Activated naive CD8-positive, alpha-beta T cell treated with anti-CD3 and anti-CD28 coated beads, Interleukin-2, amount 10 ng/mL, durations not matched to agents 7 days and 5 days (primary cell): Measurements from ENCODE around the gene SHISA4. TPM values are rescaled to one million over a fixed set of nuclear protein-coding genes. Genes with fewer than 3 reads are reported as not detected.
"Not testable (repeated sequence)": the region's sequence is repeated elsewhere in the genome, so short reads cannot be mapped to it uniquely, and the experiment has no call there.

Experiments used
- ATAC-seq: fragments of 150-1000 bp; cut with Tn5 transposase; one replicate; pipeline ENCODE4 v1.10.0; 2021; ENCODE audit warnings: low read depth, moderate library complexity
- POLR2A ChIA-PET: fragments of 350-600 bp; sonication (Branson Sonifier 250); formaldehyde crosslinking; loops from one replicate; lab custom pipeline; 2021; ENCODE audit warnings: antibody characterized with exemption; lab: Charles Lee
- DNase-seq: peaks from one replicate; pipeline ENCODE4 v3.0.0; 2021
- H3K27ac Mint-ChIP-seq: one replicate; pipeline ENCODE4 v1.8.0; 2022; ENCODE audit warnings: mild to moderate bottlenecking, mixed read lengths
- H3K27me3 Mint-ChIP-seq: one replicate; pipeline ENCODE4 v1.8.0; 2022; ENCODE audit warnings: mild to moderate bottlenecking, moderate library complexity, mixed read lengths
- H3K36me3 Mint-ChIP-seq: one replicate; pipeline ENCODE4 v1.8.0; 2021; ENCODE audit warnings: mild to moderate bottlenecking, mixed read lengths
- H3K4me1 Mint-ChIP-seq: one replicate; pipeline ENCODE4 v1.8.0; 2021; ENCODE audit warnings: mixed read lengths
- H3K4me3 Mint-ChIP-seq: one replicate; pipeline ENCODE4 v1.8.0; 2022; ENCODE audit warnings: mild to moderate bottlenecking, moderate library complexity, mixed read lengths
- H3K9me3 Mint-ChIP-seq: one replicate; pipeline ENCODE4 v1.8.0; 2021; ENCODE audit warnings: mixed read lengths
- total RNA-seq, 2 experiments: library from RNA; stranded (reverse); gene quantifications; one replicate each; pipeline ENCODE4 v1.2.3, GENCODE V29; 2021

The SHISA4 gene
- under 1 TPM in 1 of 2 experiments, not detected in 1; 0.23 TPM for total RNA-seq

- Mint-ChIP-seq H3K4me3 (peak within 1 kb of the TSS; percentile 41), H3K9me3 (no peaks in the 10 kb centered on the region), H3K36me3 (no peaks in the 10 kb centered on the region), H3K27ac (no peak within 1 kb of the TSS), H3K4me1 (peaks cover 2% of the 10 kb centered on the region), H3K27me3 (peaks cover 44% of the 10 kb centered on the region)
- POLR2A ChIA-PET: interaction anchor here (1.5 kb wide), 1 partner anchor 14 kb away, joined by 3 read pairs; no protein-coding TSS in a partner anchor
- peak; percentile 57 for DNase-seq
- peak; percentile 60 for ATAC-seq
Measured at GRCh38 chr1:201888282-201889089, at the start of gene SHISA4. SHISA4 (plus strand) TSS chr1:201888898; CDS start chr1:201888995, 97 bp downstream.

DNA sequence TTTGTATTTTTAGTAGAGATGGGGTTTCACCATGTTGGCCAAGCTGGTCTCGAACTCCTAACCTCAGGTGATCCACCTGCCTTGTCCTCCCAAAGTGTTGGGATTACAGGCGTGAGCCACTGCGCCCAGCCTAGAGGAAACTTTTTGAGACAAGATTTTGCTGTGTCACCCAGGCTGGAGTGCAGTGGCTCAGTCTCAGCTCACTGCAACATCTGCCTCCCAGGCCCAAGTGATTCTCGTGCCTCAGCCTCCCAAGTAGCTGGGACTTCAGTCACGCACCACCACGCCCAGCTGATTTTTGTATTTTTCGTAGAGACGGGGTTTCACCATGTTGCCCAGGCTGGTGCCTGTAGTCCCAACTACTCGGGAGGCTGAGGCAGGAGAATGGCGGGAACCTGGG, 49.6 kb upstream of the SHISA4 start:
- H3K27ac Mint-ChIP-seq, POLR2A ChIA-PET, H3K9me3 Mint-ChIP-seq, H3K27me3 Mint-ChIP-seq, ATAC-seq, DNase-seq, H3K4me1 Mint-ChIP-seq, H3K4me3 Mint-ChIP-seq: not testable (repeated sequence)
- H3K36me3 Mint-ChIP-seq: peaks cover 19% of the 10 kb centered on the region

GRCh38 chr1:201840055-201840454, 48.6 kb upstream of the SHISA4 start:
- POLR2A ChIA-PET: no interaction called here
- peaks cover 6% of the 10 kb centered on the region for H3K4me1 Mint-ChIP-seq
- H3K36me3 Mint-ChIP-seq: peaks cover 18% of the 10 kb centered on the region
- no peak for ATAC-seq
- no peaks in the 10 kb centered on the region for H3K9me3 Mint-ChIP-seq
- no peaks in the 10 kb centered on the region for H3K27me3 Mint-ChIP-seq
- no peak overlapping the region for H3K27ac Mint-ChIP-seq
- H3K4me3 Mint-ChIP-seq: no peak overlapping the region
- no peak for DNase-seq

DNA sequence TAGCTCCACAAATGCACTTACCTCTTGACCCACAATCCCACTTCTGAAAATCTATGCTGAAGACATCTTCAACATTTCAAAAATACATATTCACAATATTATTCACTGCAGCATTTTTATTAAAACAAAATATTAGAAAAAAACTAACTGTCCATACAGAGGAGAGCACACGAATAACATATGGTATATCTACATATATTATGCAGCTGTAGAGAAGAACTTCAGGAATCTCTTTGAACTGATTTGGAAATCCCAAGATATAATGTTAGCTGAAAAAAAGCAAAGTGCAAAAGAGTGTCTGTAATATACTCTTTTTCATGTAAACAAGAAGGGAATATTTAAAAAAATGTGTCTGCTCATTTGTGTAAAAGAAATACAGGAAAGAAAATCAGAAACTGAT, 48.2 kb upstream of the SHISA4 start:
- no peak for ATAC-seq
- DNase-seq: no peak
- H3K4me3 Mint-ChIP-seq: no peak overlapping the region
- H3K27me3 Mint-ChIP-seq: no peaks in the 10 kb centered on the region
- no peaks in the 10 kb centered on the region for H3K9me3 Mint-ChIP-seq
- H3K4me1 Mint-ChIP-seq: peaks cover 5% of the 10 kb centered on the region
- peaks cover 16% of the 10 kb centered on the region for H3K36me3 Mint-ChIP-seq
- H3K27ac Mint-ChIP-seq: no peak overlapping the region
- POLR2A ChIA-PET: no interaction called here

DNA sequence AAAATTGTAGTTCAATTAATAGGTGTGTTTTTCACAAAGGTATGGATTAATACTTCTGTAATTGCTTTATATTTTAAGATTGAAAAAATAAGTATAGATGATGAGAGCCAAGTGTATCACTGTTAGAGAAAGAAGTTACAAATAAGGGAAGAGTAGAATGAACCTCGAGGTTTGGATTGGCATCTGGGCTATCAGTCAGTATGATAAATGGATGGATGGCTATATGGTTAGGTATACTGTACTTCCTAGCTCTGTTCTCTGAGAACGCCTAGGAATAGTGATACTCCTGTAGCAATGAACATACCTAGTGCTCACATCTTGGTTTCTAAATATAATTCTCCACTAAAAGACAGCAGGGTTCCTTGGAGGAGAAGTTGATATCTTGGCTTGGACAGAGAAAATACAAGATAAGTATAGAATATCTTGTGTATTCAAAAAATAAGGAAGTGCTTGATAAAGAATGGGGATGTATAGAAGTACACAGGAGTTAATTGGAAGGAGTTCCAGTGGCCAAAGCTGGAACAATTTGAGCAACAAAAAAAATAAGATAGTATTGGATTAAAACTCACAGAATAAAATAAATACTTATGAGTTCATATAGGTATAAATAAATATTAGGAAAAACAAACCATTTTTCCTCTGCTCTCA, 47.3 kb upstream of the SHISA4 start:
- Mint-ChIP-seq H3K27ac (no peak overlapping the region), H3K4me3 (no peak overlapping the region), H3K36me3 (peaks cover 16% of the 10 kb centered on the region), H3K27me3 (no peaks in the 10 kb centered on the region), H3K9me3 (no peaks in the 10 kb centered on the region), H3K4me1 (peaks cover 7% of the 10 kb centered on the region)
- ATAC-seq (no peak), DNase-seq (no peak)
- POLR2A ChIA-PET: no interaction called here

GRCh38 chr1:201842472-201843027, 46.1 kb upstream of the SHISA4 start:
- POLR2A ChIA-PET: no interaction called here
- Mint-ChIP-seq H3K4me3 (no peak overlapping the region), H3K36me3 (peaks cover 15% of the 10 kb centered on the region), H3K9me3 (no peaks in the 10 kb centered on the region), H3K27ac (no peak overlapping the region), H3K4me1 (peaks cover 5% of the 10 kb centered on the region), H3K27me3 (no peaks in the 10 kb centered on the region)
- ATAC-seq (no peak), DNase-seq (no peak)

DNA sequence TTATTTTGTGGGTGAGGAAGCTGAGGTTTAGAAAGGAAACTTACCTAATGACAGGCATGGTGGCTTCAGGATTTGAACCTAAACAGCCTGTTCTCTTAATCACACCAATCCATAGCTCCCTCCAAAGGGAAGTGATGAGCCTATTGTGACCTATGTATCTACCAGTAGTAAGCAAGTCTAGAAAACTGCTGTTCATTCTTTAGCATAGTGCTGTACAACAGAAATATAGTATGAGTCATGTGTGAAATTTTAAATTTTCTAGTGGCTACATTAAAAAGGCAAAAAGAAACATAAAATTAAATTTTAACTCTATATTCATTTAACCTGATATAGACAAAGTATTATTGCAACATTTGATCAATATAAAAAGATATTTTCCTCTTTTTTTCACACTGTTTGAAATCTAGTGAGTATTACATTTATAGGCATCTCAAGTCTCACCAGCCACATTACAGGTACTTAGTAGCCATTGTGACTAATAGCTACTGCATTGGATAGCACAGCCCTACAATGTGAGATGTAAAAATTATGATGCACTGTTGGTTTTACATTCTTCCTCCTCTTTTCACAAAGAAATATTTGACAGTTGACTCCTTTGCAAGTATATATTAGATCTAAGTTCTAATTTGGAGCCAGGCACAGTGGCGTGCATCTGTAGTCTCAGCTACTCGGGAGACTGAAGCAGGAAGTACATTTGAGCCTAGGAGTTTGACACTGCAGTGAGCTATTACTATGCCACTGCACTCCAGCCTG, 43.2 kb upstream of the SHISA4 start:
- Mint-ChIP-seq H3K36me3 (peaks cover 11% of the 10 kb centered on the region), H3K27me3 (no peaks in the 10 kb centered on the region), H3K4me1 (peaks cover 5% of the 10 kb centered on the region), H3K27ac (no peak overlapping the region), H3K9me3 (no peaks in the 10 kb centered on the region), H3K4me3 (no peak overlapping the region)
- DNase-seq (no peak), ATAC-seq (no peak)
- POLR2A ChIA-PET: no interaction called here

DNA sequence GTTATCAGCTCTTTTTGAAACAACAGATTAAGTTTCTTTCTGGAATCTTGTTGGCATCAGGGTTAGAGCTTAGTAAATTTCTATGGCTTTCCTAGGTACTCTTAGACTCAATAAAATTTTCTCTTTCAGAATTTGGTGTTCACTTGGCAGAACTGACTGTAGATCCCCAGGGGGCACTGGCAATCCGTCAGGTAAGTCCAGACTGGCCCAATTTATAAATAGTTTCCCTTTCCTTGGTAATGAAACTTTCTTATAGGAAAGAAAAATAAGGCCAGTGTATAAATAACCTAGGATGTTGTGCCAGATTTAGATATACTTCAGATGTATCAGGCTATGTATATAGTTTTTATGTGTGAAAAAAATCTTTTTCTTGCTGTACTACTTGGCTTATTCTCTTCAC, 41.5 kb upstream of the SHISA4 start:
- no peak overlapping the region for H3K4me3 Mint-ChIP-seq
- H3K27ac Mint-ChIP-seq: no peak overlapping the region
- H3K36me3 Mint-ChIP-seq: peaks cover 16% of the 10 kb centered on the region
- DNase-seq: no peak
- peaks cover 5% of the 10 kb centered on the region for H3K4me1 Mint-ChIP-seq
- H3K9me3 Mint-ChIP-seq: no peaks in the 10 kb centered on the region
- no peak for ATAC-seq
- POLR2A ChIA-PET: no interaction called here
- no peaks in the 10 kb centered on the region for H3K27me3 Mint-ChIP-seq

DNA sequence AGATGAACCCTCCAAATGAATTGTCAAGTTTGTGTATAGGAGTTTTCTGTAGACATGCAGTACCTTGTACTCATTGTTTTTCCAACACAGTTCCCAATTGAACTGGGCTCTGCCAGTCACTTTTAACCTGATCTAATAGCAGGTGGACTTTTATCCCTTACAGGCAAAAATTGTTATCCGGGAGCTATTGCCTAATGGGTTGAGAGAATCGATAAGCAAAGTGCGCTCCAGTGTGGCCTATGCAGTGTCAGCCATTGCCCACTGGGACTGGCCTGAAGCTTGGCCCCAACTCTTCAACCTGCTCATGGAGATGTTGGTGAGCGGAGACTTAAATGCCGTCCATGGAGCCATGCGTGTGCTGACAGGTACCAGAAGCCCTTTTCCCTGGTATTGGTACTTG, 40.5 kb upstream of the SHISA4 start:
- peaks cover 4% of the 10 kb centered on the region for H3K4me1 Mint-ChIP-seq
- no peak overlapping the region for H3K27ac Mint-ChIP-seq
- no peaks in the 10 kb centered on the region for H3K27me3 Mint-ChIP-seq
- POLR2A ChIA-PET: no interaction called here
- ATAC-seq (no peak), DNase-seq (no peak)
- peaks cover 14% of the 10 kb centered on the region for H3K36me3 Mint-ChIP-seq
- H3K9me3 Mint-ChIP-seq: no peaks in the 10 kb centered on the region
- no peak overlapping the region for H3K4me3 Mint-ChIP-seq

GRCh38 chr1:201849372-201850052, 39.2 kb upstream of the SHISA4 start:
- peaks cover 4% of the 10 kb centered on the region for H3K4me1 Mint-ChIP-seq
- ATAC-seq (no peak), DNase-seq (no peak)
- no peaks in the 10 kb centered on the region for H3K27me3 Mint-ChIP-seq
- POLR2A ChIA-PET: interaction anchor here (1.1 kb wide), 1 partner anchor 13 kb away, joined by 3 read pairs; no protein-coding TSS in a partner anchor
- H3K9me3 Mint-ChIP-seq: no peaks in the 10 kb centered on the region
- H3K27ac Mint-ChIP-seq: no peak overlapping the region
- no peak overlapping the region for H3K4me3 Mint-ChIP-seq
- H3K36me3 Mint-ChIP-seq: peaks cover 18% of the 10 kb centered on the region

GRCh38 chr1:201850053-201850397, 38.7 kb upstream of the SHISA4 start:
- no peaks in the 10 kb centered on the region for H3K27me3 Mint-ChIP-seq
- H3K36me3 Mint-ChIP-seq: peaks cover 18% of the 10 kb centered on the region
- H3K4me3 Mint-ChIP-seq: no peak overlapping the region
- H3K4me1 Mint-ChIP-seq: peaks cover 4% of the 10 kb centered on the region
- POLR2A ChIA-PET: interaction anchor here (1.1 kb wide), 1 partner anchor 12 kb away, joined by 3 read pairs; no protein-coding TSS in a partner anchor
- no peak overlapping the region for H3K27ac Mint-ChIP-seq
- H3K9me3 Mint-ChIP-seq: no peaks in the 10 kb centered on the region
- no peak for DNase-seq
- no peak for ATAC-seq

- DNase-seq (no peak), ATAC-seq (no peak)
- POLR2A ChIA-PET: no interaction called here
- Mint-ChIP-seq H3K4me1 (no peaks in the 10 kb centered on the region), H3K27me3 (no peaks in the 10 kb centered on the region), H3K9me3 (no peaks in the 10 kb centered on the region), H3K36me3 (peaks cover 28% of the 10 kb centered on the region), H3K4me3 (no peak overlapping the region), H3K27ac (no peak overlapping the region)
Measured at GRCh38 chr1:201851949-201852348, 36.7 kb upstream of the SHISA4 start.

DNA sequence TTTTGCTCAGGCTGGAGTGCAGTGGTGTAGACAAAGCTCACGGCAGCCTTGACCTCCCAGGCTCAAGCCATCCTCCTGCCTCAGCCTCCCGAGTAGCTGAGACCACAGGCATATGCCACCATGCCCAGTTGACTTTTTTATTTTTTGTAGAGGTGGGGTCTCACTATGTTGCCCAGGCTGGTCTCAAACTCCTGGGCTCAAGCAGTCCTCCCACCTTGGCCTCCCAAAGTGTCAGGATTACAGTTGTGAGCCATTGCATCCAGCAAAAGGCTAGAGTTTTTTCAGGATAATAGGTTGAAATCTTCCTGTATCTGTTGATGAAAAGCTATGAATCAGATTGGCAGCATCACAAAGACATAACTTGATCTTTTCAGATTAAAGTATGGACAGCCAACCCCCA, 32.0 kb upstream of the SHISA4 start:
- H3K4me3 Mint-ChIP-seq, H3K27ac Mint-ChIP-seq, H3K27me3 Mint-ChIP-seq, H3K9me3 Mint-ChIP-seq, DNase-seq, ATAC-seq, POLR2A ChIA-PET, H3K4me1 Mint-ChIP-seq: not testable (repeated sequence)
- peaks cover 35% of the 10 kb centered on the region for H3K36me3 Mint-ChIP-seq
